ENCODE measurements around the gene PEX11G. TPM values are rescaled to one million over a fixed set of nuclear protein-coding genes. Genes with fewer than 3 reads are reported as not detected.

Gene PEX11G
- total and polyA plus RNA-seq, 2 donors (not counting 3 experiments of a cell fraction or from before 2014, with no cell fraction given), result 1.3 to 1.9 TPM

DNA sequence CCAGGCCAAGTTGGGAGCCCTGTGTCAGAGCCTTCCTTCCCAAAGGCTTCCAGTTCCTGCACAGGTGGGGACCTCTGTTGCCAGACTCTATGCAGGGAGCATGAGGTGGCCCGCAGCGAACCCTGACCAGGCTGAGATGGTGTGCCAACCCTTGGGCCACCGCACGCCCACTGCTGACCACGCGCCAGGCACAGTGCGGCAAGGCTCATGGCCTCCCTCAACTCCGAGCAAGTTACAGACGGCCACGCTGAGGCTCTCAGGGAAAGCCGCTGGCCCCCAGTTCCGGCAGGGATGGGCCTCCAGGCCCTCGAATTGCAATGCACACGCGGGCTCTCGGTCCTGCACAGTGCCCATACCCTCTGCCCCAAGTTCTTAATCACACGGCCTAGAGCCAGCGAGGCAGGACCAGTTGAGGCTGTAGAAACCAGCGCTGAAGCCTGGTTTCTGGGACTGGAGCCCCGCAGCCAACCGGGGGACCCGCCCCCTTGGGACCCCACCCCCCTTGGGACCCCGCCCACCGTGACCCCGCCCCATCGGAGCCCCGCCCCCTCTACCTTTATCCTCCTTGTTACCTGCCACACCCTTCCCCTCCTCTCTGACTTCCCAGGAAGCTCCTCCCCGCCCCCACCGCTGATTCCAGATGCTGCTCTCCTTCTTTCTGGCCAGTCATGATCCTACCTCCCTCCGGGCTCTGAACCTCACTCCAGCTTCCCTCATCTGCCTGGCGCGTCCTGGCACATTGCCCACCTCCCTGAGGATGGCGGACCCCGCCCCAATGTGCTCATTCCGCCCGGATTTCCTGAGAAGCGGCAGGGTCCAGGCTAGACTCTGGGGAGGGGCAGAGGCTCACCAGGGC is 6.0 kb downstream of the PEX11G start:
- H3K9me1 ChIP-seq (replicated peaks; ENCODE audit: control insufficient read depth, extremely low read depth, insufficient read depth, low read length), result no peaks in the 10 kb centered on the region

More for the DNA sequence above, 6.0 kb downstream of the PEX11G start:
- CTCF ChIA-PET, result interaction anchor here (0.8 to 0.9 kb wide), 2 partner anchors 14 to 86 kb away, joined by 3 to 6 read pairs; a partner anchor contains a TSS
- TF ChIP-seq POLR2AphosphoS5 (IDR thresholded peaks at IDR 0.05; ENCODE audit: insufficient read depth, low read depth, low read length), result no peak
- TF ChIP-seq POLR2A (IDR thresholded peaks at IDR 0.05; ENCODE audit: low read depth, low read length), result no peak
- TF ChIP-seq JUN (IDR thresholded peaks at IDR 0.05; ENCODE audit: borderline replicate concordance, insufficient read depth, insufficient read length, low read depth), result no peak
- no peak for TF ChIP-seq FOS (IDR thresholded peaks at IDR 0.05; ENCODE audit: borderline replicate concordance, insufficient read depth, low read length)
- TF ChIP-seq GATA2 (IDR thresholded peaks at IDR 0.05; ENCODE audit: insufficient read depth, insufficient read length, low read depth, low read length), result no peak
- TF ChIP-seq MYC (IDR thresholded peaks at IDR 0.05; ENCODE audit: low read depth, low read length), result no peak
- TF ChIP-seq, protein P1, sequence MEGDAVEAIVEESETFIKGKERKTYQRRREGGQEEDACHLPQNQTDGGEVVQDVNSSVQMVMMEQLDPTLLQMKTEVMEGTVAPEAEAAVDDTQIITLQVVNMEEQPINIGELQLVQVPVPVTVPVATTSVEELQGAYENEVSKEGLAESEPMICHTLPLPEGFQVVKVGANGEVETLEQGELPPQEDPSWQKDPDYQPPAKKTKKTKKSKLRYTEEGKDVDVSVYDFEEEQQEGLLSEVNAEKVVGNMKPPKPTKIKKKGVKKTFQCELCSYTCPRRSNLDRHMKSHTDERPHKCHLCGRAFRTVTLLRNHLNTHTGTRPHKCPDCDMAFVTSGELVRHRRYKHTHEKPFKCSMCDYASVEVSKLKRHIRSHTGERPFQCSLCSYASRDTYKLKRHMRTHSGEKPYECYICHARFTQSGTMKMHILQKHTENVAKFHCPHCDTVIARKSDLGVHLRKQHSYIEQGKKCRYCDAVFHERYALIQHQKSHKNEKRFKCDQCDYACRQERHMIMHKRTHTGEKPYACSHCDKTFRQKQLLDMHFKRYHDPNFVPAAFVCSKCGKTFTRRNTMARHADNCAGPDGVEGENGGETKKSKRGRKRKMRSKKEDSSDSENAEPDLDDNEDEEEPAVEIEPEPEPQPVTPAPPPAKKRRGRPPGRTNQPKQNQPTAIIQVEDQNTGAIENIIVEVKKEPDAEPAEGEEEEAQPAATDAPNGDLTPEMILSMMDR (IDR thresholded peaks at IDR 0.05; ENCODE audit: extremely low read depth in 1 of 2, insufficient read depth in 1 of 2, low read depth in 1 of 2, low read length in 2 of 2), result no peak
- TF ChIP-seq EZH2 (IDR thresholded peaks at IDR 0.05; ENCODE audit: borderline replicate concordance, low read depth, low read length, severe bottlenecking), result no peak
- no peak for TF ChIP-seq MAX (IDR thresholded peaks at IDR 0.05; ENCODE audit: insufficient read depth, insufficient read length)
- POLR2A ChIA-PET, result interaction anchor here (0.6 kb wide), 1 partner anchor 8 kb away, joined by 4 read pairs; no protein-coding TSS in a partner anchor
- intact Hi-C loops (cut with micrococcal nuclease) (no loop called here), dilution Hi-C loops (cut with MboI; ENCODE audit: extremely low pct_ligation_motif_present, low sequenced_read_pairs) (no loop called here)
- BruUV-seq (replicated peaks), result no TSS peak
- Histone ChIP-seq H3K27ac (ENCODE audit: insufficient read depth, low read depth, low read length) (no peak overlapping the region), H3K36me3 (ENCODE audit: control insufficient read depth in 2 of 2, extremely low read depth in 1 of 2, insufficient read depth in 2 of 2, low read length in 2 of 2) (no peaks in the 10 kb centered on the region), H4K20me1 (replicated peaks; ENCODE audit: control insufficient read depth, extremely low read depth, insufficient read depth, low read length) (no peaks in the 10 kb centered on the region), H3K4me2 (ENCODE audit: insufficient read depth, low read length) (no peak overlapping the region), H3K4me3 (replicated peaks in 1 of 3; ENCODE audit: insufficient read depth in 1 of 3, low read depth in 1 of 3, low read length in 3 of 3) (no peak overlapping the region), H3K27me3 (ENCODE audit: control insufficient read depth in 2 of 2, insufficient read depth in 2 of 2, low read length in 2 of 2) (no peaks in the 10 kb centered on the region), H3K9ac (replicated peaks; ENCODE audit: extremely low read depth, insufficient read depth, low read length) (no peak overlapping the region), H3K4me1 (ENCODE audit: control insufficient read depth, extremely low read depth, insufficient read depth, low read length) (no peaks in the 10 kb centered on the region), H3K9me3 (replicated peaks; ENCODE audit: control insufficient read depth, insufficient read depth, low read length) (no peaks in the 10 kb centered on the region), H2AFZ (ENCODE audit: low read depth, low read length) (peak overlapping the region; percentile 67), H3K79me2 (ENCODE audit: control insufficient read depth, insufficient read depth, low read length) (no peaks in the 10 kb centered on the region)
- DNase-seq (ENCODE audit: low read depth, low spot score), result no peak
- no peak for FAIRE-seq
